Right lobe of liver (tissue), 6 donors: Measurements from ENCODE around the gene CSTB. TPM values are rescaled to one million over a fixed set of nuclear protein-coding genes. Genes with fewer than 3 reads are reported as not detected.

Source experiments
- ATAC-seq, 4 donors: fragments of 200-7000 bp; cut with Tn5 transposase; one replicate each; pipeline ENCODE4 v1.9.1; 2020; ENCODE audit warnings: mild to moderate bottlenecking in 4 of 4, moderate library complexity in 4 of 4
- DNase-seq, 3 donors: peaks; one replicate each; pipeline ENCODE4 v3.0.0-alpha.2; 2020
- H3K27ac ChIP-seq, 3 donors: fragments of 200-600 bp; one replicate each; pipeline ENCODE4 v1.8.0; 2022
- H3K27me3 ChIP-seq, 2 donors: fragments of 200-600 bp; one replicate each; pipeline ENCODE4 v1.8.0; 2022
- H3K36me3 ChIP-seq, 4 donors: fragments of 200-600 bp; sonication (generic) in 1 of 4; one replicate each; pipeline versions ENCODE4 v1.5.1 to v1.8.0; 2017 to 2022; ENCODE audit warnings: control low read depth in 1 of 4
- H3K4me1 ChIP-seq, 4 donors: fragments of 200-600 bp; sonication (generic) in 1 of 4; one replicate each; pipeline versions ENCODE4 v1.5.1 to v1.8.0; 2017 to 2022; ENCODE audit warnings: control low read depth in 1 of 4
- H3K4me3 ChIP-seq, 3 donors: fragments of 200-600 bp; one replicate each; pipeline ENCODE4 v1.8.0; 2022
- H3K9me3 ChIP-seq, 4 donors: fragments of 200-600 bp; sonication (generic) in 1 of 4; one replicate each; pipeline versions ENCODE4 v1.5.1 to v1.8.0; 2017 to 2022; ENCODE audit warnings: control low read depth in 1 of 4
- POLR2A ChIP-seq: fragments of 450-650 bp; IDR thresholded peaks from one replicate; pipeline ENCODE4 v1.6.1; 2017; ENCODE audit warnings: antibody characterized with exemption, mild to moderate bottlenecking
- WGBS: methylation state at CpG from one replicate; pipeline ENCODE4 v1.1.6; 2018; ENCODE audit warnings: low coverage, low lambda C conversion rate; ENCODE audit not compliant: insufficient coverage; ENCODE audit errors: missing lambda C conversion rate; 5-methylcytosine and 5-hydroxymethylcytosine counted together
- intact Hi-C, 2 donors: fragments of 100-400 bp; cut with DNase I; formaldehyde crosslinking; loops; one replicate each; pipeline versions ENCODE4 v1.11.2 to v1.14.1; 2022
- total RNA-seq, 6 experiments: library from RNA; depleted of rRNA in 2 of 6; stranded (reverse); fragments of >200 nt in 2 of 6; fragmentation: NEBNext Ultra II Directional in 3 of 6; extraction: Animal tissue kit (Norgen Biotek cat#: 25700) in 3 of 6; gene quantifications; one replicate each; pipeline versions ENCODE4 v1.1.0 to v1.2.4, GENCODE V29; 2016 to 2023
- TF ChIP-seq, protein P1 (sequence below), 4 donors: fragments of 200-600 bp in 3 of 4; fragments of 450-650 bp in 1 of 4; IDR thresholded peaks; one replicate each; pipeline versions ENCODE4 v1.5.1 to v1.8.0; 2016 to 2022; ENCODE audit warnings: antibody characterized with exemption in 4 of 4, mild to moderate bottlenecking in 2 of 4
- donor health status: DM: no; HTN: yes; CAD: no.
- donor health status: DM: no; HTN: no; CAD: no.
- donor health status: DM: no; HTN: no; CAD: no.
- donor health status: DM: no; HTN: yes; CAD: no.
- donor health status: DM: no; HTN: yes; CAD: no.

Gene CSTB
- total RNA-seq, 6 experiments from 2014 or later, result 16.6 to 137 (median 23.2) TPM

- H3K36me3 ChIP-seq, result peaks cover 0 to 42% (median 7%) of the 10 kb centered on the region in 4 donors
- no peak for ATAC-seq
Measured at GRCh38 chr21:43802713-43803313, 26.7 kb upstream of the CSTB start.

GRCh38 chr21:43801006-43801783 lies 25.1 kb upstream of the CSTB start:
- H3K27me3 ChIP-seq, result no peaks in the 10 kb centered on the region
- peaks cover 0 to 51% (median 16%) of the 10 kb centered on the region in 4 donors for H3K36me3 ChIP-seq
- intact Hi-C loops, result no loop called here
- no peak overlapping the region for H3K4me3 ChIP-seq
- H3K9me3 ChIP-seq, result no peaks in the 10 kb centered on the region
- TF ChIP-seq, protein P1, sequence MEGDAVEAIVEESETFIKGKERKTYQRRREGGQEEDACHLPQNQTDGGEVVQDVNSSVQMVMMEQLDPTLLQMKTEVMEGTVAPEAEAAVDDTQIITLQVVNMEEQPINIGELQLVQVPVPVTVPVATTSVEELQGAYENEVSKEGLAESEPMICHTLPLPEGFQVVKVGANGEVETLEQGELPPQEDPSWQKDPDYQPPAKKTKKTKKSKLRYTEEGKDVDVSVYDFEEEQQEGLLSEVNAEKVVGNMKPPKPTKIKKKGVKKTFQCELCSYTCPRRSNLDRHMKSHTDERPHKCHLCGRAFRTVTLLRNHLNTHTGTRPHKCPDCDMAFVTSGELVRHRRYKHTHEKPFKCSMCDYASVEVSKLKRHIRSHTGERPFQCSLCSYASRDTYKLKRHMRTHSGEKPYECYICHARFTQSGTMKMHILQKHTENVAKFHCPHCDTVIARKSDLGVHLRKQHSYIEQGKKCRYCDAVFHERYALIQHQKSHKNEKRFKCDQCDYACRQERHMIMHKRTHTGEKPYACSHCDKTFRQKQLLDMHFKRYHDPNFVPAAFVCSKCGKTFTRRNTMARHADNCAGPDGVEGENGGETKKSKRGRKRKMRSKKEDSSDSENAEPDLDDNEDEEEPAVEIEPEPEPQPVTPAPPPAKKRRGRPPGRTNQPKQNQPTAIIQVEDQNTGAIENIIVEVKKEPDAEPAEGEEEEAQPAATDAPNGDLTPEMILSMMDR (IDR thresholded peaks at IDR 0.05), result no peak
- TF ChIP-seq POLR2A, result no peak
- H3K27ac ChIP-seq, result no peak overlapping the region
- no peaks in the 10 kb centered on the region for H3K4me1 ChIP-seq
- 93% methylated on average over 19 of the region's 42 CpGs for WGBS
- DNase-seq (no peak), ATAC-seq (no peak)

More at GRCh38 chr21:43802713-43803313, 26.7 kb upstream of the CSTB start:
- WGBS, result 80% methylated on average over 9 of the region's 14 CpGs
- Histone ChIP-seq H3K9me3 (no peaks in the 10 kb centered on the region), H3K4me1 (no peaks in the 10 kb centered on the region), H3K4me3 (no peak overlapping the region), H3K27me3 (no peaks in the 10 kb centered on the region), H3K27ac (no peak overlapping the region)
- no peak for DNase-seq
- intact Hi-C loops, result no loop called here
- TF ChIP-seq, protein P1 (IDR thresholded peaks at IDR 0.05), result no peak
- no peak for TF ChIP-seq POLR2A

DNA sequence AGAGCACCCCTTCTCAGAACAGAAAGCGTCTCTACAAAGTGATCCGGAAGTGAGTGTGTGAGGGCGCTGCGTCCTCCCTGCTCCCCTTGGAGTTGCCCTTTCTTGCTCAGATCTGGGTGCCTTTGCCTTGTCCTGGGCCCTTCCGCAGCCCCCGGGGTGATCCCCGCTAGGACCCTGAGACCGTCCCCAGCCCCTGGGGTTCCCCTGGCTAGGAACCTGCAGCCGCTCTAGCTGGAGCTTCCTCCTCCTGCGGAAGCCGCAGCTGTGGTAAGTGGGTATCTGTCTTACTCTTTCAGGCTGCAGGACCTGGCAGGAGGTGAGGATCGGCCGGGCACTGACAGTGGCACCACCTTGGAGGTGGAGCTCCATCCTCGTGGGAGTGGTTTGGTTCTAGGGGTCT lies 24.5 kb upstream of the CSTB start:
- H3K27ac ChIP-seq, result no peak overlapping the region
- intact Hi-C loops, result no loop called here
- H3K4me1 ChIP-seq, result no peaks in the 10 kb centered on the region
- ATAC-seq (no peak), DNase-seq (no peak)
- H3K4me3 ChIP-seq, result no peak overlapping the region
- H3K36me3 ChIP-seq, result peaks cover 0 to 56% (median 19%) of the 10 kb centered on the region in 4 donors
- no CpG with 5 or more reads among the region's 14 CpGs for WGBS
- H3K27me3 ChIP-seq, result no peaks in the 10 kb centered on the region
- H3K9me3 ChIP-seq, result no peaks in the 10 kb centered on the region
- TF ChIP-seq, protein P1 (IDR thresholded peaks at IDR 0.05), result no peak
- no peak for TF ChIP-seq POLR2A

DNA sequence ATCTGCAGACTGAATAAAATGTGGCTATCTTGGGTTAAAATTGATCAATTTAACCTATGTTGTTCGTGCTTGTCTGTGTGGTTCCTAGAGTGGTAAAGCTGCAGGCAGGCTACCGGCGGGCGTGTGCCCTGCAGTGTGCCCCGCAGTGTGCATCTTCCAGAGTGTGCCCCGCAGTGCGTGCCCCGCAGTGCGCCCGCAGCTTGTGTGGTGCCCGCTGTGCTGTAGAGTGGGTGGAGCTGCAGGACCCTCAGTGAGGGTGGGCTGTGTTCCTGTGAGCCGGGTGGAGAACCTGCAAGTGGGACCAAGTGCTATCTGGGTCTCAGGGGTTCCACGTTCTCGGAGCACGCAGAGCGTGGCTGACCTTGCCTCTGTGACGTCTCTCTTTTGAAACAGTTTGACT lies 24.0 kb upstream of the CSTB start:
- ATAC-seq (no peak), DNase-seq (no peak)
- no peak overlapping the region for H3K27ac ChIP-seq
- H3K9me3 ChIP-seq, result no peaks in the 10 kb centered on the region
- peaks cover 0 to 60% (median 19%) of the 10 kb centered on the region in 4 donors for H3K36me3 ChIP-seq
- H3K4me1 ChIP-seq, result no peaks in the 10 kb centered on the region
- H3K4me3 ChIP-seq, result no peak overlapping the region
- intact Hi-C loops, result no loop called here
- 80% methylated on average over 1 of the region's 17 CpGs for WGBS
- no peaks in the 10 kb centered on the region for H3K27me3 ChIP-seq
- TF ChIP-seq POLR2A, result no peak
- TF ChIP-seq, protein P1 (IDR thresholded peaks at IDR 0.05), result no peak
